LoVo (cell line): ENCODE measurements around the gene HNRNPA1.
"Not testable (repeated sequence)": the region's sequence is repeated elsewhere in the genome, so short reads cannot be mapped to it uniquely, and the experiment has no call there.

ENCODE experiments used
- DNase-seq: peaks from one replicate; pipeline ENCODE4 v3.0.0-alpha.2; 2016; ENCODE audit warnings: low spot score

Gene HNRNPA1

GRCh38 chr12:54276368-54276767 is 4.2 kb upstream of the HNRNPA1 start:
- DNase-seq = no peak

GRCh38 chr12:54277823-54278276 is 2.7 kb upstream of the HNRNPA1 start:
- DNase-seq = no peak

DNA sequence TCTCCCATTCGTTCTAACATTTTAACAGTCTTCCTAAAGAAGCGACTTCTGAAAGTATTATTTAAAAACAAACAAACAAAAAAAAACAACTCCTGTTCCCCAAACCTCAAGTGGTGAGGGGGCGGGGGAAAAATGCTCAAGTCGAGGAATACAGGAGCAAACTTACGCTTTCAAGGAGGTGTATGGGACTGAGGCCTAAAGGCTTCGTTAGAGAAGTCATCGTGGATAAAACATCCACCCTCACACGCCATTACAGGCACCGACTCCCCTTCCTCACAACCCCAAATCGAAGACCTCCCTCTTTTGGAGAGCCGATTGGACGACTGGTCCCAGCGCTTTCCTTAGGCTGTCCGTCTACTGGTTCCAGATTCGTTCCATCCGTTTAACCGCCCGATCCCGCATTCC is 1.3 kb upstream of the HNRNPA1 start:
- no peak for DNase-seq

DNA sequence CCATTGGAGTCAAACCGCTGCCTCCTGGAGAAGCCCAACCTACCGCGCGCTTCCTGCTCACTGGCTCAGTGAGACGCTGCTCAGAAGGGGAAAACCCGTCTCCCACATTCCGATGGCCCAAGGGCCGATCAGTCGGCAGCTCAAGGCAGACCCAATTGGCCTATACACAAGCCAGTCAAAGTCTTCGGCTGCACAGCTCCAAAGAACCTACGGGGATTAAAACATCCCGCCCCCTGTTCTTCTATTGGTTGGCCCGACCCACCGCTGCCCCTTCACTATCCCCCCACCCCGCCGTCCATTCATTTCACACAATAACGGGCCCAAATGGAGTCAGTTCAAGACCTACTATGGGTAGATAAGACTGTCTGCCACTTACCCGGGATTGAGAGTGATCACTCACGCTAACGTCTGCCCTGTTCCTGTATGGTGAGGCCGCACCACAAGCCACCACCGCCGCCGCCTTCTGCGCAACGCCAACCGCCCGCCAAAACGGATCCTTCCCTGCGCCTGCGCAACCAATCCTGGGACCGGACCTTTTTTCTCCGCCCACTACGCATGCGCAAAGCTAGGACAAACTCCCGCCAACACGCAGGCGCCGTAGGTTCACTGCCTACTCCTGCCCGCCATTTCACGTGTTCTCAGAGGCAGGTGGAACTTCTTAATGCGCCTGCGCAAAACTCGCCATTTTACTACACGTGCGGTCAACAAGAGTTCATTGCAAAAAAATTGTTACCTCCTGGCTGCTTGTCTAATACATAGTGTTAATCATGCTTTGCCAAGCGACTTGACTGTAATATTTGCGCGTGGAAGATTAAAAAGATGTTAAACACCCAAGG is 676 bp upstream of the HNRNPA1 start, which contains the start of gene CBX5:
TSS of gene CBX5 (minus strand) at position 491 of the 836 bp plus-strand sequence. CDS start 22,472 bp downstream, outside the sequence.
- peak; percentile 100 for DNase-seq

DNA sequence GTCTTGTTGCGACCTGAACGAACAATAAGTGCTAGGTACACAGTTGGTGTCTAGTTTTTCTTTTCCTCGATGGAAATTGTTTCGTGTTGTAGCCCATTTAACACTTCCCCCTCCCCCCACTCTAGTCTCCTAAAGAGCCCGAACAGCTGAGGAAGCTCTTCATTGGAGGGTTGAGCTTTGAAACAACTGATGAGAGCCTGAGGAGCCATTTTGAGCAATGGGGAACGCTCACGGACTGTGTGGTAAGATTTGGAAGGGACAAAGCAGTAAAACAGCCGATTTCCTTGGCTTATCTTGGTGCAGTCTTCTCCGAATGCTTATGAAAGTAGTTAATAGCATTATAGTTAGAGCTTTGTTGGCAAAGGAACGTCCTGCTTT is 724 bp downstream of the HNRNPA1 start:
- not testable (repeated sequence) for DNase-seq

GRCh38 chr12:54281694-54282093 is 1.2 kb downstream of the HNRNPA1 start:
- DNase-seq = not testable (repeated sequence)

- DNase-seq = no peak
These were observed 2.5 kb downstream of the HNRNPA1 start for GRCh38 chr12:54282949-54283593.

DNA sequence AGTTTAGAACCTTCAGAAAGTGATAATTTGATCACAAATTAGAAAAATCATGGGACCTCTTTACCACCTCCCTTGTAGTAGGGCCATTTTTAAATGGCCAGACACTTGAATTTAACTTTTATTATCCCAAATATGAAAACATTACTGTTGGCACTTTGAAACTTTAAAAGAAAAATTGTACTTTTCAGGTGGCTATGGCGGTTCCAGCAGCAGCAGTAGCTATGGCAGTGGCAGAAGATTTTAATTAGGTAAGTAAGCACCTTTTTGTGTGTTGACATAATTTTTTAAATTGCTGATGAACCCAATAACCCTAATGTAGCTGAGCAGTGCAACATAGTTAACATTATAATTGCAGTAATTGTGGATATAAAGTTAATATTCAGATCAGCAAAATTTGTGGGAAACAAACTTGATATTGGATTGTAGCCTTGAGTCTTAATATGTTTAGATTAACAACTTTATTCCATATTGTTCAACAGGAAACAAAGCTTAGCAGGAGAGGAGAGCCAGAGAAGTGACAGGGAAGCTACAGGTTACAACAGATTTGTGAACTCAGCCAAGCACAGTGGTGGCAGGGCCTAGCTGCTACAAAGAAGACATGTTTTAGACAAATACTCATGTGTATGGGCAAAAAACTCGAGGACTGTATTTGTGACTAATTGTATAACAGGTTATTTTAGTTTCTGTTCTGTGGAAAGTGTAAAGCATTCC is 3.7 kb downstream of the HNRNPA1 start:
- not testable (repeated sequence) for DNase-seq

DNA sequence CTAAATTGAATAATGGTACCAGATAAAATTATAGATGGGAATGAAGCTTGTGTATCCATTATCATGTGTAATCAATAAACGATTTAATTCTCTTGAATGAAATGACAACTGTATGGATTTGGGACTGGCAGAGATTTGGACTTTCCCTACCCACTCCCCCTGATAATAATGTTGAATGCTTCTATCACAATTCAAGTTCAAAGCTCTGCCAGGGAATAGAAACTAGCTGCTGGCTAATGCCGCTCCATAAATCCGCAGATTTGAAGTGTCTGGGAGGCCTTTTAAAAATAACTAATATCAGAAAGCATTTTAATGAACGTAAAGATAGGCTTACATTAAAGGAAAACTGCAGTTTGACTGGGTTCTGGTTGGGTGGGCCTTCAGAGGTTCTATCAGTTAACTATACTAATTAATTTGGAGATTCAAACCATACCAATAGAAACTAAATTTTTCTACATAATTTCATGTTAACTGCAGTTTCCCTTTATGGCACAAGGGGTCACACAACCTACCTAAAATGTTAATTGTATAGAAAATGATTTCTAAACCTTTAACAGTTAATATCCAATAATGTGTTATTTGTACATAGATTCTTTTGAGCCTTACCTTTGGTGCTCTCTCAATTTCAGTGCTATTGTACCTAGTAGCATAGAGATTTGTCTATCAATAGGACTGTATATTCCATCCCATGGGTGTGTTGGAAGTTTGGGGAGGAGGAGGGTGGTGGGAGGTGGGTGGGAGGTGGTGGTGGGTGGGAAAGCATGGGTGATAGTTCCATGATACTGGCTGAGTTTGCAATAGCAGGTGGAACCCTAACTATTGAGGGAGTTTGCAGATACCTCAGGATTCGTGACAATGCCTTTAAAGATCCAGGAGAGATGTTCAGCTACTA is 4.9 kb downstream of the HNRNPA1 start:
- DNase-seq = peak; percentile 20

- DNase-seq = peak; percentile 30
These were observed 5.8 kb downstream of the HNRNPA1 start for GRCh38 chr12:54286042-54287030.

DNA sequence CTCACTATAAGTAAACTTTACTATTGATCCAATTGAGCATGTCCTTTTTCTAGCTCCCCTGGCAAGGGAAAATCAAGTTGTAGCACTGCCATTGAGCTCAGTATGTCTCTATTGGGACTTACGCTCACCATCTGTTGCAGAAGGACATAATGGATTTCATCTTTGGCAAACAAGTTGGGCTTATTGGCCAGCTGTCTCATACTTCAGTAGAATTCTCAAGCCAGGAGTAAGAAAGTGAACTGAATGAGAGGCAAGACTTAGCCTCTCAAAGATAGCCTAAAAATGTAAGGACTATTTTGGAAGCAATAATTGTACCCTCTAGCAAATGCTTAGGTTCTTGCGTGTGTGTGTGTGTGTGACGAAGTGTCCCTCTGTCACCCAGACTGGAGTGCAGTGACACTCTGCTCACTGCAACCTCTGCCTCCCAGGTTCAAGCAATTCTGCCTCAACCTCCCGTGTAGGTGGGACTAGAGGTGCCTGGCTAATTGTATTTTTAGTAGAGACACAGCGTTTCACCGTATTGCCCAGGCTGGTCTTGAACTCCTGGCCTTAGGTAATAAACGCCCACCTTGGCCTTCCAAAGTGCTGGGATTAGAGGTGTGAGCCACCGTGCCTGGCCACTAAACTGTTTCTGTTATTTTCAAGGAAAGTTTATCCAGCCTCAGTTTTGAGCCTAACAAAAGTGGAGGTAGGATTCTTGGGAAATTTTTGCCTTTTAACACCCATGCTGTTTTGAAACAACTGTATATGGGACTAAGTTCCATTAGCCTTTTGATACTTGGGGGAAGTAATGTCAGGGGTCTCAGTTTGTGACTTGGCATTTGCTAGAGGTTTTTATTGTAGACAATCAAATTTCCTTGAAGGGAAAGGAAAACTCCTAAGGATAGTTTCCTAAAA is 7.0 kb downstream of the HNRNPA1 start:
- peak; percentile 22 for DNase-seq

- no peak for DNase-seq
These were observed 11.8 kb downstream of the HNRNPA1 start for GRCh38 chr12:54292083-54292930.

DNA sequence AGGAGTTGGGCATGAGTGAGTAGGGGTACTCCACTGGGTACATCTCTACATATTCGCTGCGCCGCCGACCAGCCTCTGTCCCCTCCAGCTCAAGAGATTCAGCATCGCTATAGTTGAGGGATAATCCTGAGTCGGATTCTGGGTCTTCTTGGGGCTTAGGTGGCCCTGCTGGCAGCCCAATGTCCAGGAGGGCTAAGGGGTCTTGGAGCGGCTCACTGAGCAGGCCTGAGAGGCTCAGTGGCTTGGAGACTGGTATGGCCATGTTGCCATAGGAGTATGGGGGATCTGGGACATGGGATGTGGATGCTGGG is 12.4 kb downstream of the HNRNPA1 start:
- no peak for DNase-seq

DNA sequence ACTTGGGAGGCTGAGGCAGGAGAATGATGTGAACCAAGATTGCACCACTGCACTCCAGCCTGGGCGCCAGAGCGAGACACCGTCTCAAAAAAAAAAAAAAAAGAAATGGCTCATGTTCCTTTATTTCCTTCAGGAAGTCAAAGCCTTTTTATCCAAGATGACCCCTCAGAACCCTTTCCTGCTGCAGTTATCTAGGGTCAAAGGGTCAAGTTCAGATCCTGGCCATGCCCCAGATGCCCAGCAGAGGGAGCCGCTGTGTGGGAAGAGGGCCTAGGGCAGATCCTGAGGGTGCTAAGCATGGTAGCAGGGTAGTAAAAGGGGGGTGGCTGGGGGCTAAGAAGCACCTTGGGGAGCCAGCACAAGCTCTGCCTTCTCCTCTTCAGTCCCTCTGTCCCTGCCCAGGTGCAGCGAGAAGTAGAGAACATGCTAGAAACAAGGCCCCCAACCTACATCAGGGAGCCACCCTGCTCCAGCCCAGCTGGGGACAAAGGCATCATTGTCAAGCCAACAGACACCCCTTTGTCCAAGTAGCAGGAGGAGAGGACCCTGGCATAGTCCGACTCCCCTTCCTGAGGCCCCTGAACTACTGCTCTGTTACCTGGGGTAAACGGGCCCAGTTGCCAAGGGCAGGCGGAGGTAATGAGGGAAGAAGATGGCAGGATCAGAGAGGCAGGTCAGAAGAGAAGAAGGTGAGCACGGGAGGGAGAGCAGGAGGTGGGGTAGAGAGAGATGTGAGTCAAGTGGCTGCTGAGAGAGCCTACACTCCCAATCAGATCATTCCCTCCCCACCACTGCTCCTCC is 13.8 kb downstream of the HNRNPA1 start:
- DNase-seq = peak; percentile 57

- DNase-seq = no peak
These were observed 14.5 kb downstream of the HNRNPA1 start for GRCh38 chr12:54294953-54295566.

DNA sequence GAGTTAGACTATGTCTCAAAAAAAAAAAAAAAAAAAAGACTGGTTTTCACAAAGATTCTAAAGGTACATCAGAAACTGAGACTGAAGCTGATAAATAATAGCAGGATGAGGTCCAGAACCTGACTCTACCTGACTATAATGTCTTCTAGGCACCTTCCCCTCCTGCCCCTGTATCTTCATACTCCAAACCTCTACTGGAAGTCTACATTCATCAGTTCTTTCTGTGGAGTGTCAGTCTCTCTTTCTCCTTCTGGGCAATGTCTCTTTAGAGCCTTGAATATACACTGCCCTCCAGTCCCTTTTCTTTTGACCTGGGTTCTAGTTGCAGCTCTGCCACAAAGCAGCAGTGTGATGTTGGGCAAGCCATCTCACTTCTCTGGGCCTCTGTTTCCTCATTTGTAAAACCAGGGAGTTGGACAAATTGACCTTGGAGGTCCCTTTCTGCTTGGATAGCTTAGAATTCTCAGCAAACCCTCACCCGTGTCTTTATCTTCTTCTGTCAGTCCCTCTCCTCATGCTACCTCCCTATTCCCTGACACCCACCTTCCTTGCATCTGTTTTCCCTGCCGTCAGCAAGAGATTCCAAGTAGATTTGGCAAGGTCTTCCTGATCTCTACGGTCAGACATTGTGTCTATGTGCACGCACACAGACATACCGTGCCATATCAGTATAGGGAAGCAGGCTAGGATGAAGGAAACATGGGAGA is 16.0 kb downstream of the HNRNPA1 start:
- DNase-seq = no peak

- no peak for DNase-seq
These were observed 18.4 kb downstream of the HNRNPA1 start for GRCh38 chr12:54298904-54299303.
